ENCODE data around the gene MBD4.
A peak's percentile ranks its signal among the peaks of the same experiment; 100 is the strongest.
"Not testable (repeated sequence)": the region's sequence is repeated elsewhere in the genome, so short reads cannot be mapped to it uniquely, and the experiment has no call there.

MBD4 gene

GRCh38 chr3:129439817-129440617, at the start of gene MBD4, which contains the start of gene IFT122:
Gene MBD4, minus strand, starts transcription at chr3:129439948. Its CDS starts 115 bp downstream, at chr3:129439833.
Gene IFT122, plus strand, starts transcription at chr3:129440224. Its CDS starts 107 bp downstream, at chr3:129440331.
- intact Hi-C loops (cut with micrococcal nuclease) = loop anchor here (1.0 to 5.0 kb wide), 2 partner anchors 41 to 137 kb away; no protein-coding TSS in a partner anchor
- H3K27me3 Mint-ChIP-seq = no peaks in the 10 kb centered on the region
- H3K4me1 Mint-ChIP-seq (ENCODE audit: low read depth) = peaks cover 72% of the 10 kb centered on the region
- H3K36me3 Mint-ChIP-seq (ENCODE audit: low read depth) = peaks cover 45% of the 10 kb centered on the region
- H3K27ac Mint-ChIP-seq = peak within 1 kb of the TSS; percentile 92
- no peaks in the 10 kb centered on the region for H3K9me3 Mint-ChIP-seq
- peak within 1 kb of the TSS; percentile 84 for H3K4me3 Mint-ChIP-seq

- Mint-ChIP-seq H3K27ac (peak overlapping the region; percentile 58), H3K4me1 (ENCODE audit: low read depth) (peaks cover 49% of the 10 kb centered on the region)
- H3K9me3 Mint-ChIP-seq; H3K4me3 Mint-ChIP-seq; H3K36me3 Mint-ChIP-seq (ENCODE audit: low read depth); intact Hi-C loops (cut with micrococcal nuclease); H3K27me3 Mint-ChIP-seq: not testable (repeated sequence)
Measured at GRCh38 chr3:129489258-129489657, 49.5 kb upstream of the MBD4 start.

GRCh38 chr3:129487868-129488335, 48.2 kb upstream of the MBD4 start:
- H3K4me3 Mint-ChIP-seq; H3K27ac Mint-ChIP-seq; H3K9me3 Mint-ChIP-seq; intact Hi-C loops (cut with micrococcal nuclease); H3K27me3 Mint-ChIP-seq: not testable (repeated sequence)
- Mint-ChIP-seq H3K36me3 (ENCODE audit: low read depth) (peaks cover 19% of the 10 kb centered on the region), H3K4me1 (ENCODE audit: low read depth) (peaks cover 49% of the 10 kb centered on the region)

GRCh38 chr3:129487183-129487867, 47.6 kb upstream of the MBD4 start:
- Mint-ChIP-seq H3K36me3 (ENCODE audit: low read depth) (peaks cover 20% of the 10 kb centered on the region), H3K4me3 (no peak overlapping the region), H3K9me3 (no peaks in the 10 kb centered on the region), H3K27me3 (no peaks in the 10 kb centered on the region), H3K4me1 (ENCODE audit: low read depth) (peaks cover 50% of the 10 kb centered on the region), H3K27ac (no peak overlapping the region)
- intact Hi-C loops (cut with micrococcal nuclease) = no loop called here

GRCh38 chr3:129486664-129487035, 46.9 kb upstream of the MBD4 start:
- intact Hi-C loops (cut with micrococcal nuclease) = no loop called here
- no peaks in the 10 kb centered on the region for H3K27me3 Mint-ChIP-seq
- peaks cover 21% of the 10 kb centered on the region for H3K36me3 Mint-ChIP-seq (ENCODE audit: low read depth)
- no peaks in the 10 kb centered on the region for H3K9me3 Mint-ChIP-seq
- H3K4me1 Mint-ChIP-seq (ENCODE audit: low read depth) = peaks cover 55% of the 10 kb centered on the region
- H3K27ac Mint-ChIP-seq = peak overlapping the region; percentile 57
- no peak overlapping the region for H3K4me3 Mint-ChIP-seq

- Mint-ChIP-seq H3K4me3 (no peak overlapping the region), H3K9me3 (no peaks in the 10 kb centered on the region), H3K36me3 (ENCODE audit: low read depth) (peaks cover 28% of the 10 kb centered on the region), H3K27me3 (no peaks in the 10 kb centered on the region), H3K27ac (peak overlapping the region; percentile 57), H3K4me1 (ENCODE audit: low read depth) (peaks cover 51% of the 10 kb centered on the region)
- intact Hi-C loops (cut with micrococcal nuclease) = no loop called here
Measured at GRCh38 chr3:129485721-129486663, 46.2 kb upstream of the MBD4 start.

- intact Hi-C loops (cut with micrococcal nuclease); H3K9me3 Mint-ChIP-seq: not testable (repeated sequence)
Measured at GRCh38 chr3:129485146-129485545, 45.4 kb upstream of the MBD4 start.

GRCh38 chr3:129483870-129484269, 44.1 kb upstream of the MBD4 start:
- Mint-ChIP-seq H3K27me3 (no peaks in the 10 kb centered on the region), H3K4me1 (ENCODE audit: low read depth) (peaks cover 34% of the 10 kb centered on the region), H3K9me3 (no peaks in the 10 kb centered on the region), H3K27ac (no peak overlapping the region), H3K4me3 (no peak overlapping the region), H3K36me3 (ENCODE audit: low read depth) (peaks cover 42% of the 10 kb centered on the region)
- intact Hi-C loops (cut with micrococcal nuclease) = no loop called here

More at GRCh38 chr3:129485146-129485545, 45.4 kb upstream of the MBD4 start:
- H3K27me3 Mint-ChIP-seq, H3K4me3 Mint-ChIP-seq: not testable (repeated sequence)
- Mint-ChIP-seq H3K4me1 (ENCODE audit: low read depth) (peaks cover 42% of the 10 kb centered on the region), H3K27ac (peak overlapping the region; percentile 57), H3K36me3 (ENCODE audit: low read depth) (peaks cover 34% of the 10 kb centered on the region)

GRCh38 chr3:129482721-129483120, 43.0 kb upstream of the MBD4 start:
- Mint-ChIP-seq H3K27me3 (no peaks in the 10 kb centered on the region), H3K36me3 (ENCODE audit: low read depth) (peaks cover 42% of the 10 kb centered on the region), H3K4me1 (ENCODE audit: low read depth) (peaks cover 31% of the 10 kb centered on the region), H3K27ac (peak overlapping the region; percentile 22), H3K4me3 (no peak overlapping the region), H3K9me3 (no peaks in the 10 kb centered on the region)
- intact Hi-C loops (cut with micrococcal nuclease) = no loop called here

GRCh38 chr3:129481766-129482332, 42.1 kb upstream of the MBD4 start:
- intact Hi-C loops (cut with micrococcal nuclease) = no loop called here
- no peak overlapping the region for H3K4me3 Mint-ChIP-seq
- H3K4me1 Mint-ChIP-seq (ENCODE audit: low read depth) = peaks cover 25% of the 10 kb centered on the region
- no peaks in the 10 kb centered on the region for H3K9me3 Mint-ChIP-seq
- peaks cover 51% of the 10 kb centered on the region for H3K36me3 Mint-ChIP-seq (ENCODE audit: low read depth)
- H3K27ac Mint-ChIP-seq = peak overlapping the region; percentile 22
- no peaks in the 10 kb centered on the region for H3K27me3 Mint-ChIP-seq

- H3K9me3 Mint-ChIP-seq; H3K27me3 Mint-ChIP-seq; H3K27ac Mint-ChIP-seq; intact Hi-C loops (cut with micrococcal nuclease); H3K4me3 Mint-ChIP-seq: not testable (repeated sequence)
- peaks cover 56% of the 10 kb centered on the region for H3K36me3 Mint-ChIP-seq (ENCODE audit: low read depth)
- peaks cover 20% of the 10 kb centered on the region for H3K4me1 Mint-ChIP-seq (ENCODE audit: low read depth)
Measured at GRCh38 chr3:129481225-129481765, 41.5 kb upstream of the MBD4 start.

- H3K27me3 Mint-ChIP-seq = no peaks in the 10 kb centered on the region
- no peak overlapping the region for H3K4me3 Mint-ChIP-seq
Measured at GRCh38 chr3:129476586-129476985, 36.8 kb upstream of the MBD4 start.

GRCh38 chr3:129475863-129476262, 36.1 kb upstream of the MBD4 start:
- H3K36me3 Mint-ChIP-seq (ENCODE audit: low read depth) = peaks cover 41% of the 10 kb centered on the region
- no peaks in the 10 kb centered on the region for H3K27me3 Mint-ChIP-seq
- no peak overlapping the region for H3K27ac Mint-ChIP-seq
- no peak overlapping the region for H3K4me3 Mint-ChIP-seq
- intact Hi-C loops (cut with micrococcal nuclease) = no loop called here
- no peaks in the 10 kb centered on the region for H3K9me3 Mint-ChIP-seq
- H3K4me1 Mint-ChIP-seq (ENCODE audit: low read depth) = peaks cover 6% of the 10 kb centered on the region

More at GRCh38 chr3:129476586-129476985, 36.8 kb upstream of the MBD4 start:
- intact Hi-C loops (cut with micrococcal nuclease) = no loop called here
- peaks cover 6% of the 10 kb centered on the region for H3K4me1 Mint-ChIP-seq (ENCODE audit: low read depth)
- H3K36me3 Mint-ChIP-seq (ENCODE audit: low read depth) = peaks cover 47% of the 10 kb centered on the region
- H3K9me3 Mint-ChIP-seq = no peaks in the 10 kb centered on the region
- H3K27ac Mint-ChIP-seq = no peak overlapping the region

All from dendritic cell treated with granulocyte-macrophage colony-stimulating factor and Interleukin-4, amounts not matched to agents 40 ng/mL and 50 ng/mL, for 4 days (primary cell).